GM12875 (cell line): ENCODE results near the gene RIPK4.

ENCODE experiments used
- H3K4me3 ChIP-seq: one replicate; pipeline ENCODE4 v1.5.1; 2011; ENCODE audit warnings: low read depth, low read length, control low read depth
- TF ChIP-seq, protein P1 (sequence below): IDR thresholded peaks from 2 replicates; pipeline ENCODE4 v1.5.1; 2011; ENCODE audit warnings: low read depth, mild to moderate bottlenecking, control low read depth, inconsistent platforms, low read length, moderate library complexity, borderline replicate concordance; ENCODE audit not compliant: insufficient read depth

RIPK4 gene

DNA sequence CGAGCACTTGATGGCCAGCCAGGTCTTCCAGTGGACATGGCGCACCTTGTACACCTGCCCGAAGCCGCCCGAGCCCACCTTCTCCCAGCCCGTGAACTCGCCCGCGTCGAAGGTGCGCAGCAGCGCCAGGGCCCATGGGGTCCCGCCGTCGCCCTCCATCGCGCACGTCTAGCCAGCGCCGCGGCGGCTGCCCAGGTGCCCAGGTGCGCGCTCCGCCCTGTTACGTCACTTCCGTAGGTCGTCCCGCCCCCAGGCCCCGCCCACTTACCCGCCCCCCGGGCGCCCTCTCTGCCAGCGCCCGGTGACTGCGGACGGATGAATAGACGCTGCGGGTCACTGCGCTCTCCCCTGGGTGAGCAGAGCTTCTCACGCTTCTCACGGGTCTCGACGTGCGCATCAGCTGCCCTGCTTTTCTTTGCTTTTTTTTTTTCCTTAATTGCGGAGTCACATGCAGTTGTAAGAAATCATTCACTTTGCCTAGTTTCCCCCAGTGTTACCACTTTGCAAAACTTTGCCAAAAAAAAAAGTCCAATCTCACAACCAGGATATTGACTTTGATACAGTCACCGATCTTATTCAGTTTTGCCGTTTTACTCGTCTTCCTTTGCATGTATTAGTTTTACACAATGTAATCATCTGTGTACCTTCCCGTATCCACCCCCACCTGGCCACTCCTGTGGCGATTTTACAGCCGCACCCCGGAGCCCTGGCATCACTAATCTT lies at the start of gene RIPK4:
Gene RIPK4, minus strand, starts transcription at position 170 of the 723 bp plus-strand sequence. Its CDS starts 11 bp downstream, at position 159.
- TF ChIP-seq, protein P1, sequence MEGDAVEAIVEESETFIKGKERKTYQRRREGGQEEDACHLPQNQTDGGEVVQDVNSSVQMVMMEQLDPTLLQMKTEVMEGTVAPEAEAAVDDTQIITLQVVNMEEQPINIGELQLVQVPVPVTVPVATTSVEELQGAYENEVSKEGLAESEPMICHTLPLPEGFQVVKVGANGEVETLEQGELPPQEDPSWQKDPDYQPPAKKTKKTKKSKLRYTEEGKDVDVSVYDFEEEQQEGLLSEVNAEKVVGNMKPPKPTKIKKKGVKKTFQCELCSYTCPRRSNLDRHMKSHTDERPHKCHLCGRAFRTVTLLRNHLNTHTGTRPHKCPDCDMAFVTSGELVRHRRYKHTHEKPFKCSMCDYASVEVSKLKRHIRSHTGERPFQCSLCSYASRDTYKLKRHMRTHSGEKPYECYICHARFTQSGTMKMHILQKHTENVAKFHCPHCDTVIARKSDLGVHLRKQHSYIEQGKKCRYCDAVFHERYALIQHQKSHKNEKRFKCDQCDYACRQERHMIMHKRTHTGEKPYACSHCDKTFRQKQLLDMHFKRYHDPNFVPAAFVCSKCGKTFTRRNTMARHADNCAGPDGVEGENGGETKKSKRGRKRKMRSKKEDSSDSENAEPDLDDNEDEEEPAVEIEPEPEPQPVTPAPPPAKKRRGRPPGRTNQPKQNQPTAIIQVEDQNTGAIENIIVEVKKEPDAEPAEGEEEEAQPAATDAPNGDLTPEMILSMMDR, result no peak
- peak within 1 kb of the TSS; percentile 31 for H3K4me3 ChIP-seq

DNA sequence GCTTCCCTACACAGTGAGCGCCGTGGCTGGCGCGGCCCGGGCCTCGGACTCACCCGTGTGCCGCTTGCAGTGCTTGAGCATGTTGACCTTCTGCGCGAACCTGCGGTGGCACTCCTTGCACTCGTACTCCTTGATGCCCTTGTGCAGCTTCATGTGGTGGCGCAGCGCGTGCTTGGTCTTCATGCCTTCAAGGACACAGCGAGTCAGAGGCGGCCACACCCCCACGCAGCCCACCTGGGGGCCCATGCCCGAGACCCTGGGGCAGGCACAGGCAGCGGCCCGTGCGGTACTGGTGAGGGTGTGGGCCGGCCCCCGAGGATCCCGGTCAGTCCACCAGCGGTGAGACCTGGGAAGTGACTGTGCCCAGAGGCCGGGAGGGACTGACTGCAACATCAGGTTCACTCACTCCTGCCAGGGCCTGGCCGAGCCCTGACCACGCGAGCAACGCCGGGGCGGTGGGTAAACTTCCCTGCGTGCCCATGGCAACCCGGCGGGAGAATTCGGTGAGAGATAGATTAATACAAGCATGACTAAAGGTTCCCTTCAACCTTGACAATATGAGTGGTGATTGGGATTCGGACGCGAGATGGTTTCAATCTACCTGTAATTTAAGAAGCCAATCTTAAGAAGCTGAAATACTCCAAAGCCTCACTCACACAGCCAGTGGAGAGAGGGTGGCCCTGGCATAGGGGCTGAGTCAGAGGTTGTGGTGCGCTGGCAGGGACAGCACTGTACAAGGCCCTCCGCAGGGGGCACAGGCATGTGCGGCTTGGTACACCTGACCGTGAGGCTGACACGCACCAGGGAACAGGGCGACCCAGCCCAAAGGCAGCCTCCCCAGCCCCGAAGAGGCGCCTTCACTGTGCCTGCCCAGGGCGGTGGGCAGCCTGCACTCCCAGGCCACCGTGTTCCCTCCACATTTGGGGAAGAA lies 49.1 kb upstream of the RIPK4 start:
- no peak overlapping the region for H3K4me3 ChIP-seq
- TF ChIP-seq, protein P1, result no peak

DNA sequence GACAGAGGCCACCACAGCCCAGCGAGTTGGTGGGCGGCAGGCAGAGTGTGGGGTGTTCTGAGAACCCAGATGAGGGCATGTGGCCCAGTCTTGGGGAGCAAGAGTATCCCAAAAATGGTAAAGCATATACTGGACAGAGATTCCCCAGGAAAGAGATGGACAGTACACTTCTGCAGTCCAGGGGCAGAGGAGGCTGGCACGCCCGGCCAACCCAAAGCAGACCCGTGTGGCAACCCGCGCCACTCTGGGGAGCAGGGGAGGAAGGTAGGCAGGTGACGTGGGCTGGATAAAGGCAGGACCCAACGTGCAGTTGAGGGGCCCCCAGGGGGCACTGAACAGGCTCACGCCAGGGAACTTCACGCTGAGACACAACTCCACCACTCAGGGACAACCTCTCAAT lies 46.4 kb upstream of the RIPK4 start:
- TF ChIP-seq, protein P1, result no peak
- H3K4me3 ChIP-seq, result no peak overlapping the region

DNA sequence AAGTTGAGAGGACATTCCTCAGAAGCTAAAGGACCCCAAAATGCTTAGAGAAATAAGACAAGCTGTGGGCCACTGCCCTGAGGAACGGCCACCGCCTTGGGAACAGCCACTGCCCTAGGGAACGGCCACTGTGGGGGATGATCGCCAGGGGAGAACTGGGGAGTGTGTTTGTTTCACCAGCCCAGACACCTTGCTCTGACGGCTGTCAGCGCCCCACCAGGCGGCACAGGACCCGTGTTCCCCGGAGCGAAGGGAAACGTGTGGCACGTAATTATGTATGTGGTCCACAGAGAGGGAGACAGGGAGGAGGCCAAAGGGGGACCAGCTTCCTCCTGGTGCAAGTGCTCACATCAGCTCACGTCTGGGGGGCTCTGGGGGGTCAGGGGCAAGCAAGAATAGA lies 45.8 kb upstream of the RIPK4 start:
- TF ChIP-seq, protein P1, result no peak
- H3K4me3 ChIP-seq, result no peak overlapping the region

DNA sequence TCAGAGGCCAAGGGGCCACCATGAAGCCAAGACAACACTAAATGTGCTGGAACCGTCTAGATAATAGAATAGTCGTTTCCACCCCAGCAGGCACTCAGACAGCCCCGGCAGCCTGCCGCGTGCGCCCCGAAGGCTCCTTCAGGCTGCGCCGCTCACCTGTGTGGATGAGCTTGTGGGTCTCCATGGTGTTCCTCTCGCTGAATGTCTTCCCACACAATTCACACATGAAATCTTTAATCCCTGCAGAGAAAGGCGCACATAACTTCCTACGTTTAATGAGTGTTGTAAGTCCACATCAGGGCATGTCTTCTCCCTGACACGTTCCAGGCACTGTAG lies 43.7 kb upstream of the RIPK4 start:
- TF ChIP-seq, protein P1, result no peak
- H3K4me3 ChIP-seq, result no peak overlapping the region

DNA sequence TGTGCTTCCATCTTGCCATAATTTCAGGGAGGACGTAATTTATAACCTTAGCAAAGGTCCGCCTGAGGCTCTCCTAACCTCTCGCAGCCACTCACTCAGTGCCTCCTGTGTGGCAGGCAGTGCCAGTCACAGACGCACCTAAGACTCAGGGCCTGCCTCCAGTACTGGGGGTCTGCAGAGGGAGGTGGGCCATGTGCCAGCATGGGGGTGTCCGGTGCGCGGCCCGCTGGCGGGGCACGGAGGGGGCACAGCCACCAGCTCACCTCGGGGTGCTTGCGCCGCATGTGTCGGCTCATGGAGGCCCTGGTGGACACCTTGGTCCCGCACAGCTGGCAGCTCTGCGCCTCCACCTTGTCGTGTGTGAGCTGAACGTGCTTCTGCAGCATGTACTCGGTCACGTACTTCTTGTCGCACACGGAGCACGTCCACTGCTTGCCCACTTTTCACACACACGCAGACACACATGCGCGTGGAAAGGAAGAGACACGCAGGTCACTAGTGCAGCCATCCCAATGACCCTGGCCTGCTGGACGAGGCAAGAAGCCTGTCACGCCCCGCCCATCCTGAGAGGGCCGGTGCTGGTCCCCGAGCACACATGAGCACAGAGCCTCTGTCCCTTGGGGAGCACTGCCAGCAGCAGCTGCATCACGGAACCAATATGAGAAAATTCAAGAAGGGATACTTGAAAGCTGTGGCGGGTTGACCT lies 43.2 kb upstream of the RIPK4 start:
- no peak overlapping the region for H3K4me3 ChIP-seq
- TF ChIP-seq, protein P1, result no peak

DNA sequence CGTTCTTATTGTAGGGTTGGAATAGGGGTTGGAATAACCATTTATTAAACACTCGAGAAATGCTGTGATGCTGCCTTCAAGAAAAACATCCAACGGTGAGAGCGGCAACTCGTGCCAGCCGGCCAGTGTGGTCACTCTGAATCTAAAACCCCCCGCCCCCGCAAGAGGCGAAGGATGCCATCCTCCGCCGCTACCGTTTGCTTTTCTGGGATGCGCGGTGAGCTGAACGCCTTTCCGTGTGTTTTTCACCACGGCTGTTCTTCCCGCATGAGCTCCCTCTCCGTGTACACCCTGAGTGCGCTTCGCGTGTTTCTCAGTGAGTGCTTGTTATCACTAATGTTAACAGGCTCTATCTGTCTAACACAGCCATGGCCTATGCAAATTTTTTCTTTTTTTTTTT lies 42.0 kb upstream of the RIPK4 start:
- TF ChIP-seq, protein P1, result no peak
- no peak overlapping the region for H3K4me3 ChIP-seq
